K562 (cell line): Measurements from ENCODE around the gene PTPMT1. TPM values are rescaled to one million over a fixed set of nuclear protein-coding genes. Genes with fewer than 3 reads are reported as not detected.

Experiments used
- ATAC-seq: fragments of 200-7000 bp; cut with Tn5 transposase; 3 replicates; pipeline ENCODE4 v1.9.1; 2020; ENCODE audit warnings: moderate library complexity
- BruUV-seq: library from RNA; stranded (reverse); fragments of 400-500 nt; replicated peaks from 2 replicates; lab custom pipeline; 2021; lab: Mats Ljungman, UMichigan
- CTCF ChIA-PET: fragments of 300-600 bp; formaldehyde crosslinking; extraction: SDS; loops from one replicate; lab custom pipeline; 2021; ENCODE audit warnings: low intra/inter-chr PET ratio; lab: Yijun Ruan, JAX
- POLR2A ChIA-PET: fragments of 300-600, 350-650 bp; sonication (Branson Sonifier 250); formaldehyde crosslinking; extraction: SDS; loops from one replicate; lab custom pipeline; 2021; ENCODE audit warnings: antibody characterized with exemption, inconsistent platforms; lab: Yijun Ruan, JAX
- DNase-seq, 4 experiments: peaks; one replicate each; pipeline versions ENCODE4 v3.0.0 to v3.0.0-alpha.2; 2011 to 2018; ENCODE audit warnings: low spot score in 3 of 4, mixed read lengths in 3 of 4; ENCODE audit errors: extremely low read depth in 1 of 4
- FAIRE-seq: peaks from 2 replicates; lab custom pipeline; 2011; peaks lifted over from hg19 to GRCh38; lab: Jason Lieb, UNC
- H2AFZ ChIP-seq: 2 replicates; pipeline ENCODE4 v1.6.0; 2011; ENCODE audit warnings: low read depth, low read length, control low read depth, inconsistent platforms
- H3K27ac ChIP-seq: fragments of 200-600 bp; 3 replicates; pipeline ENCODE4 v1.8.0; 2011; ENCODE audit warnings: low read depth, mild to moderate bottlenecking, control low read depth, inconsistent platforms, low read length, moderate library complexity, mixed read lengths; ENCODE audit errors: extremely low read depth
- H3K27me3 ChIP-seq, 2 experiments: fragments of 300-600 bp in 1 of 2; 2 replicates in 1 of 2; 3 replicates in 1 of 2; pipeline versions ENCODE4 v1.6.0 to v1.8.0; 2011; ENCODE audit warnings: inconsistent platforms in 2 of 2, low read length in 2 of 2, mild to moderate bottlenecking in 1 of 2, mixed read lengths in 1 of 2, moderate library complexity in 1 of 2; ENCODE audit not compliant: control insufficient read depth in 2 of 2, insufficient read depth in 2 of 2
- H3K36me3 ChIP-seq: fragments of 300-600 bp; 3 replicates; pipeline ENCODE4 v1.8.0; 2011; ENCODE audit warnings: mild to moderate bottlenecking, low read length, inconsistent platforms; ENCODE audit not compliant: control insufficient read depth, insufficient read depth
- H3K4me1 ChIP-seq, 2 experiments: fragments of 200-600 bp in 1 of 2; replicated peaks in 1 of 2; 2 replicates in 1 of 2; 3 replicates in 1 of 2; pipeline versions ENCODE4 v1.5.1 to v1.8.0; 2011; ENCODE audit warnings: inconsistent platforms in 2 of 2, low read length in 2 of 2, mild to moderate bottlenecking in 1 of 2, mixed read lengths in 1 of 2, moderate library complexity in 1 of 2; ENCODE audit not compliant: control insufficient read depth in 2 of 2, insufficient read depth in 2 of 2
- H3K4me2 ChIP-seq: 2 replicates; pipeline ENCODE4 v1.6.1; 2011; ENCODE audit warnings: low read length, control low read depth, inconsistent platforms, mixed read lengths; ENCODE audit not compliant: insufficient read depth
- H3K4me3 ChIP-seq: fragments of 200-600 bp; sonication (generic), shearing (Covaris generic); 2 replicates; pipeline ENCODE4 v1.5.1; 2016; ENCODE audit warnings: control low read depth, inconsistent platforms
- H3K79me2 ChIP-seq: fragments of 200-600 bp; 3 replicates; pipeline ENCODE4 v1.8.0; 2011; ENCODE audit warnings: low read length, inconsistent platforms; ENCODE audit not compliant: control insufficient read depth, insufficient read depth
- H3K9ac ChIP-seq, 2 experiments: 2 replicates each; pipeline versions ENCODE4 v1.6.0 to v1.6.1; 2011; ENCODE audit warnings: low read depth in 2 of 2, low read length in 2 of 2, control low read depth in 1 of 2, inconsistent platforms in 1 of 2, mild to moderate bottlenecking in 1 of 2, mixed read lengths in 1 of 2; ENCODE audit not compliant: insufficient read depth in 1 of 2
- H3K9me1 ChIP-seq: one replicate; pipeline ENCODE4 v1.6.0; 2011; ENCODE audit warnings: inconsistent platforms, mild to moderate bottlenecking, low read length, moderate library complexity; ENCODE audit not compliant: control insufficient read depth, insufficient read depth
- H3K9me3 ChIP-seq: replicated peaks from 2 replicates; pipeline ENCODE4 v1.5.1; 2011; ENCODE audit warnings: low read depth, low read length, inconsistent platforms; ENCODE audit not compliant: control insufficient read depth, insufficient read depth
- H4K20me1 ChIP-seq: replicated peaks from 2 replicates; pipeline ENCODE4 v1.6.1; 2011; ENCODE audit warnings: low read length, inconsistent platforms, mixed read lengths; ENCODE audit not compliant: control insufficient read depth, insufficient read depth
- CC2D1A ChIP-seq: fragments of 450-650 bp; IDR thresholded peaks from 2 replicates; pipeline ENCODE4 v1.6.1; 2017; ENCODE audit warnings: mild to moderate bottlenecking
- EGR1 ChIP-seq: fragments of 450-650 bp; conservative IDR thresholded peaks from 2 replicates; pipeline ENCODE4 v1.6.1; 2017; ENCODE audit warnings: mild to moderate bottlenecking
- EHMT2 ChIP-seq: fragments of 450-650 bp; IDR thresholded peaks from 2 replicates; pipeline ENCODE4 v1.6.1; 2018; ENCODE audit warnings: antibody characterized with exemption
- GATAD2A ChIP-seq: fragments of 450-650 bp; IDR thresholded peaks from 2 replicates; pipeline ENCODE4 v1.6.1; 2017
- KLF16 ChIP-seq: IDR thresholded peaks from 2 replicates; pipeline ENCODE4 v1.6.1; 2016; ENCODE audit warnings: antibody characterized with exemption
- MEIS2 ChIP-seq: fragments of 450-650 bp; IDR thresholded peaks from 2 replicates; pipeline ENCODE4 v1.6.1; 2014; ENCODE audit warnings: mild to moderate bottlenecking; ENCODE audit not compliant: partially characterized antibody
- NCOR1 ChIP-seq: fragments of 450-650 bp; IDR thresholded peaks from 2 replicates; pipeline ENCODE4 v1.6.1; 2016; ENCODE audit warnings: mild to moderate bottlenecking, moderate library complexity
- RUNX1 ChIP-seq: sonication (generic); IDR thresholded peaks from 2 replicates; pipeline ENCODE4 v1.6.1; 2016; ENCODE audit warnings: antibody characterized with exemption, low read depth
- SMARCC2 ChIP-seq: fragments of 450-650 bp; IDR thresholded peaks from 2 replicates; pipeline ENCODE4 v1.6.1; 2017; ENCODE audit warnings: antibody characterized with exemption, moderate library complexity, mild to moderate bottlenecking, low read depth
- SOX6 ChIP-seq: fragments of 450-650 bp; IDR thresholded peaks from 2 replicates; pipeline ENCODE4 v1.6.1; 2014; ENCODE audit warnings: mild to moderate bottlenecking
- TAF7 ChIP-seq: fragments of 450-650 bp; IDR thresholded peaks from 2 replicates; pipeline ENCODE4 v1.6.1; 2016; ENCODE audit warnings: missing genetic modification characterization, missing compliant biosample characterization
- TCF3 ChIP-seq: sonication (generic); formaldehyde crosslinking; IDR thresholded peaks from 2 replicates; pipeline ENCODE4 v1.4.0; 2020; ENCODE audit warnings: mild to moderate bottlenecking, missing genetic modification reagents
- U2AF2 ChIP-seq: fragments of 200-400 bp; formaldehyde crosslinking; optimal IDR thresholded peaks from 2 replicates; pipeline ENCODE3; 2017; ENCODE audit warnings: low read depth, mild to moderate bottlenecking, low read length
- WGBS: fragments of 100-300 bp; shearing (Covaris generic); methylation state at CpG from one replicate; pipeline ENCODE4 v1.1.6; 2016; ENCODE audit warnings: low coverage, mixed read lengths; ENCODE audit not compliant: insufficient coverage; ENCODE audit errors: missing lambda C conversion rate; 5-methylcytosine and 5-hydroxymethylcytosine counted together
- in situ Hi-C: fragments of 300-500 bp; cut with MboI; formaldehyde crosslinking; loops from 4 replicates; pipeline ENCODE4 v1.15.0; 2018; ENCODE audit warnings: inconsistent platforms, mixed read lengths
- intact Hi-C: fragments of 100-400 bp; cut with micrococcal nuclease; formaldehyde crosslinking; loops from 2 replicates; pipeline ENCODE4 v1.14.2; 2022
- polyA plus RNA-seq, 8 experiments: library from polyadenylated mRNA; depleted of rRNA in 4 of 8; stranded (reverse) in 5 of 8; unstranded in 3 of 8; fragments of >200 nt; fragmentation: Nextera tagmentation in 2 of 8; fragmentation: Illumina TruSeq in 1 of 8; extraction: Ambion mirVana in 2 of 8; extraction: Trizol in 1 of 8; gene quantifications; 2 replicates each; pipeline versions ENCODE4 v1.2.1 to v1.2.3, GENCODE V29; 2011 to 2014; ENCODE audit warnings: inconsistent platforms in 1 of 8, missing spikeins in 1 of 8
- total RNA-seq, 7 experiments: library from RNA; depleted of rRNA in 6 of 7; stranded (reverse); fragments of >200 nt in 6 of 7; fragmentation: Illumina TruSeq in 2 of 7; extraction: Trizol in 2 of 7; gene quantifications; 2 replicates each; pipeline versions ENCODE4 v1.2.1 to v1.2.3, GENCODE V29; 2011 to 2021; ENCODE audit warnings: low replicate concordance in 1 of 7
- TF ChIP-seq, protein P1 (sequence below): fragments of 450-650 bp; IDR thresholded peaks from 2 replicates; pipeline ENCODE4 v1.6.1; 2017; ENCODE audit warnings: antibody characterized with exemption
- TF ChIP-seq, protein P2 (sequence below): sonication (generic); formaldehyde crosslinking; IDR thresholded peaks from 2 replicates; pipeline ENCODE4 v1.8.0; 2022; ENCODE audit warnings: missing genetic modification reagents, mild to moderate bottlenecking, moderate library complexity, borderline replicate concordance

The PTPMT1 gene
- total and polyA plus RNA-seq, 9 of the 15 experiments (the other 6 are each of a cell fraction or from before 2014, with no cell fraction given): 10.4 to 140 (median 67.2) TPM

DNA sequence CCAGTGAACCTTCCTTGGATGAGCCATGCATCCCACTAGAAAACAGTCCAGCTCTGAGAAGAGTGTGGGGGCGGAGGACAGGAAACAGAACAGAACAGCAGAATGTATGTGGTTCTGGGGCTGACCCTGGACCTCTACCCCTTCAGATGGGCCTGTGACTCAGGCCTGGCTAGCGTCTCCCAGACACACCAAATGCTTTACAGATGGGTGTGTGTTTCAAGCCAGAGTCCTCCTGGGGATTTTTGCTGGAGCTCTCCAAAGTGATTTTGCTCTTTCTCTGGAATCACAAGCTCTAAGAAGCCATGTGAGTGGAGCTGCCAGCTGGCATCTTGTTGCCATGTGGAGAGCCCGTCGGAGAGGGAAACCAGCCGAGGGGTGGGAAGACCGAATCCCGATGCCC lies 42.0 kb downstream of the PTPMT1 start:
- no peak overlapping the region for H3K27ac ChIP-seq
- no peaks in the 10 kb centered on the region for H3K36me3 ChIP-seq
- peaks cover 4 to 15% of the 10 kb centered on the region in 2 experiments; a peak in 4 of 5 replicates for H3K4me1 ChIP-seq
- no peak overlapping the region for H2AFZ ChIP-seq
- no peak overlapping the region for H3K4me3 ChIP-seq
- 4% methylated on average over 7 of the region's 7 CpGs for WGBS
- H3K4me2 ChIP-seq: no peak overlapping the region
- no peak overlapping the region for H3K9ac ChIP-seq
- ATAC-seq (0 out of 3 replicates have a peak, but pooled peaks have one; percentile 15), FAIRE-seq (no peak), DNase-seq (peak in 1 of 4 experiments; percentile 37)
- H3K9me1 ChIP-seq: no peaks in the 10 kb centered on the region
- BruUV-seq: no TSS peak
- H3K79me2 ChIP-seq: no peaks in the 10 kb centered on the region
- CTCF ChIA-PET: no interaction called here
- intact Hi-C loops: no loop called here
- no peaks in the 10 kb centered on the region for H3K9me3 ChIP-seq
- POLR2A ChIA-PET: interaction anchor here (0.6 to 2.4 kb wide), 7 partner anchors 9 to 89 kb away, joined by 3 to 9 read pairs (median 4); partner anchors contain the start of gene FAM180B
- in situ Hi-C loops: no loop called here
- TF ChIP-seq TCF3 (CRISPR knock-in tag) (no peak), EGR1 (peak; percentile 76)
- TF ChIP-seq, all 486 proteins: peak for 1
- Histone ChIP-seq H3K27me3 (peaks cover 15 to 18% of the 10 kb centered on the region in 2 experiments; a peak in 4 of 5 replicates), H4K20me1 (peaks cover 6% of the 10 kb centered on the region)

DNA sequence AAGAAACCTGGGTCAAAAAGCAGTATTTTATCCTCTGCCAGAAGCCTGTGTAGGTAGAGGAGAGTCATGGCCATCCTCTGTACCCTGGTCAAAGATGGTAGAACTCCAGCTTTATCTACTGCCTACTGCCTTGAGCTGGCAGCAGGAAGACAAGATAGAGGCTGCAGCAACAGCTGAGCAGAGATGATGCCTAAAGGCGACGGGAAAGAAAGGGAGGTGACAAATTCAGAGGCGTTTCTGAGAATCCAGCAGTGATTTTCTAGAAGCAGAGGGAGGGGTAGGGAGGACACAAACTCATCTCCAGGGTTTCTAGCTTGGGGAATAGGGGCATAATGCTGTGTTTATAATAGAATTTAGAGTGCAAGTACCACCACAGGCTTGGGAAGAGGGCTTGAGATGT lies 44.3 kb downstream of the PTPMT1 start:
- H3K36me3 ChIP-seq: no peaks in the 10 kb centered on the region
- no peak overlapping the region for H3K27ac ChIP-seq
- H2AFZ ChIP-seq: no peak overlapping the region
- H3K9me3 ChIP-seq: no peaks in the 10 kb centered on the region
- ChIA-PET CTCF (interaction anchor here (0.5 kb wide), 1 partner anchor 384 kb away, joined by 3 read pairs; no protein-coding TSS in a partner anchor), POLR2A (interaction anchor here (0.8 to 1.6 kb wide), 2 partner anchors 10 to 207 kb away, joined by 3 to 4 read pairs; no protein-coding TSS in a partner anchor)
- ATAC-seq (peak; percentile 22), DNase-seq (peak in 2 of 4 experiments; percentile 52 to 54), FAIRE-seq (no peak)
- no peaks in the 10 kb centered on the region for H3K79me2 ChIP-seq
- peaks cover 6% of the 10 kb centered on the region for H4K20me1 ChIP-seq
- H3K27me3 ChIP-seq: peaks cover 9 to 10% of the 10 kb centered on the region in 2 experiments; a peak in 2 of 5 replicates
- H3K9ac ChIP-seq: no peak overlapping the region
- H3K9me1 ChIP-seq: no peaks in the 10 kb centered on the region
- in situ Hi-C loops (no loop called here), intact Hi-C loops (loop anchor here (10.0 kb wide), 2 partner anchors 125 to 235 kb away; partner anchors contain the start of gene SPI1)
- peaks cover 4 to 15% of the 10 kb centered on the region in 2 experiments; a peak in 4 of 5 replicates for H3K4me1 ChIP-seq
- 0% methylated on average over 3 of the region's 3 CpGs for WGBS
- no peak overlapping the region for H3K4me3 ChIP-seq
- BruUV-seq: no TSS peak
- H3K4me2 ChIP-seq: no peak overlapping the region
- TF ChIP-seq, protein P1, sequence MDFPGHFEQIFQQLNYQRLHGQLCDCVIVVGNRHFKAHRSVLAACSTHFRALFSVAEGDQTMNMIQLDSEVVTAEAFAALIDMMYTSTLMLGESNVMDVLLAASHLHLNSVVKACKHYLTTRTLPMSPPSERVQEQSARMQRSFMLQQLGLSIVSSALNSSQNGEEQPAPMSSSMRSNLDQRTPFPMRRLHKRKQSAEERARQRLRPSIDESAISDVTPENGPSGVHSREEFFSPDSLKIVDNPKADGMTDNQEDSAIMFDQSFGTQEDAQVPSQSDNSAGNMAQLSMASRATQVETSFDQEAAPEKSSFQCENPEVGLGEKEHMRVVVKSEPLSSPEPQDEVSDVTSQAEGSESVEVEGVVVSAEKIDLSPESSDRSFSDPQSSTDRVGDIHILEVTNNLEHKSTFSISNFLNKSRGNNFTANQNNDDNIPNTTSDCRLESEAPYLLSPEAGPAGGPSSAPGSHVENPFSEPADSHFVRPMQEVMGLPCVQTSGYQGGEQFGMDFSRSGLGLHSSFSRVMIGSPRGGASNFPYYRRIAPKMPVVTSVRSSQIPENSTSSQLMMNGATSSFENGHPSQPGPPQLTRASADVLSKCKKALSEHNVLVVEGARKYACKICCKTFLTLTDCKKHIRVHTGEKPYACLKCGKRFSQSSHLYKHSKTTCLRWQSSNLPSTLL: no peak
- peak; percentile 28; the same call in 1 of the 2 replicates for TF ChIP-seq CC2D1A
- TF ChIP-seq EHMT2: no peak
- TF ChIP-seq NCOR1: peak; percentile 68
- TF ChIP-seq RUNX1: no peak
- TF ChIP-seq MEIS2: peak; percentile 37
- no peak for TF ChIP-seq SMARCC2
- 0 out of 2 replicates have a peak, but pooled peaks have one; percentile 24 for TF ChIP-seq SOX6
- TF ChIP-seq, protein P2, sequence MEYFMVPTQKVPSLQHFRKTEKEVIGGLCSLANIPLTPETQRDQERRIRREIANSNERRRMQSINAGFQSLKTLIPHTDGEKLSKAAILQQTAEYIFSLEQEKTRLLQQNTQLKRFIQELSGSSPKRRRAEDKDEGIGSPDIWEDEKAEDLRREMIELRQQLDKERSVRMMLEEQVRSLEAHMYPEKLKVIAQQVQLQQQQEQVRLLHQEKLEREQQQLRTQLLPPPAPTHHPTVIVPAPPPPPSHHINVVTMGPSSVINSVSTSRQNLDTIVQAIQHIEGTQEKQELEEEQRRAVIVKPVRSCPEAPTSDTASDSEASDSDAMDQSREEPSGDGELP (CRISPR knock-in tag): peak; percentile 57; the same call in 1 of the 2 replicates
- no peak for TF ChIP-seq TAF7 (tag)
- TF ChIP-seq TCF3 (CRISPR knock-in tag): peak; percentile 78
- TF ChIP-seq U2AF2: no peak
- TF ChIP-seq KLF16: no peak
- no peak for TF ChIP-seq GATAD2A
